IMR-90 (cell line): Measurements from ENCODE around the gene PRRC2B. TPM values are rescaled to one million over a fixed set of nuclear protein-coding genes. Genes with fewer than 3 reads are reported as not detected.
A peak's percentile ranks its signal among the peaks of the same experiment; 100 is the strongest.

Experiments
- ATAC-seq: fragments of 200-7000 bp; cut with Tn5 transposase; 2 replicates; pipeline ENCODE4 v1.9.1; 2020; ENCODE audit warnings: low read depth, mild to moderate bottlenecking, moderate library complexity
- BruUV-seq: library from RNA; stranded (reverse); fragments of 400-500 nt; replicated peaks from 2 replicates; lab custom pipeline; 2021; lab: Mats Ljungman, UMichigan
- CTCF ChIA-PET: fragments of 300-600 bp; formaldehyde crosslinking; extraction: SDS; loops from one replicate; lab custom pipeline; 2021; ENCODE audit warnings: antibody characterized with exemption; lab: Yijun Ruan, JAX
- POLR2A ChIA-PET: fragments of 300-600 bp; sonication (Branson Sonifier 250); formaldehyde crosslinking; loops from one replicate; lab custom pipeline; 2022; ENCODE audit warnings: antibody characterized with exemption; ENCODE audit not compliant: unreplicated experiment; lab: Charles Lee
- DNase-seq: peaks from one replicate; pipeline ENCODE4 v3.0.0; 2013
- H2AFZ ChIP-seq: replicated peaks from 2 replicates; pipeline ENCODE3; 2013; ENCODE audit warnings: low read length, mild to moderate bottlenecking; ENCODE audit not compliant: poor library complexity
- H2AK5ac ChIP-seq: 2 replicates; pipeline ENCODE4 v1.6.1; 2013; ENCODE audit warnings: low read depth, low read length, inconsistent platforms
- H2AK9ac ChIP-seq: replicated peaks from 2 replicates; pipeline ENCODE3; 2013; ENCODE audit warnings: mild to moderate bottlenecking, low read depth, low read length, moderate library complexity; ENCODE audit not compliant: poor library complexity
- H2BK120ac ChIP-seq: 2 replicates; pipeline ENCODE4 v1.6.1; 2013; ENCODE audit warnings: low read depth, low read length, inconsistent platforms
- H2BK15ac ChIP-seq: 3 replicates; pipeline ENCODE4 v1.6.1; 2013; ENCODE audit warnings: low read depth, low read length, inconsistent platforms
- H2BK20ac ChIP-seq: 2 replicates; pipeline ENCODE4 v1.6.1; 2013; ENCODE audit warnings: low read depth, mild to moderate bottlenecking, inconsistent platforms, low read length, moderate library complexity
- H2BK5ac ChIP-seq: 2 replicates; pipeline ENCODE4 v1.6.1; 2013; ENCODE audit warnings: mild to moderate bottlenecking, low read depth, low read length, inconsistent platforms; ENCODE audit not compliant: poor library complexity, severe bottlenecking
- H3K14ac ChIP-seq: replicated peaks from 2 replicates; pipeline ENCODE4 v1.6.1; 2013; ENCODE audit warnings: low read depth, low read length, inconsistent platforms
- H3K18ac ChIP-seq: 2 replicates; pipeline ENCODE4 v1.6.1; 2013; ENCODE audit warnings: low read depth, low read length, control low read depth
- H3K23ac ChIP-seq: 2 replicates; pipeline ENCODE4 v1.6.1; 2013; ENCODE audit warnings: low read depth, low read length, inconsistent platforms
- H3K27ac ChIP-seq: 2 replicates; pipeline ENCODE4 v1.5.1; 2013; ENCODE audit warnings: mild to moderate bottlenecking, control low read depth, low read length; ENCODE audit not compliant: insufficient read depth
- H3K27me3 ChIP-seq: 2 replicates; pipeline ENCODE4 v1.6.1; 2013; ENCODE audit warnings: low read length; ENCODE audit not compliant: control insufficient read depth, insufficient read depth
- H3K36me3 ChIP-seq: 2 replicates; pipeline ENCODE4 v1.6.1; 2013; ENCODE audit warnings: low read length, mixed read lengths; ENCODE audit not compliant: control insufficient read depth, insufficient read depth
- H3K4ac ChIP-seq: 2 replicates; pipeline ENCODE4 v1.6.1; 2013; ENCODE audit warnings: low read depth, low read length, inconsistent platforms
- H3K4me1 ChIP-seq: 2 replicates; pipeline ENCODE4 v1.6.1; 2013; ENCODE audit warnings: low read length, mixed read lengths; ENCODE audit not compliant: control insufficient read depth, insufficient read depth
- H3K4me2 ChIP-seq: 2 replicates; pipeline ENCODE4 v1.6.1; 2013; ENCODE audit warnings: low read depth, mild to moderate bottlenecking, control low read depth, low read length, moderate library complexity
- H3K4me3 ChIP-seq: 2 replicates; pipeline ENCODE4 v1.5.1; 2013; ENCODE audit warnings: low read depth, mild to moderate bottlenecking, control low read depth, low read length, moderate library complexity; ENCODE audit not compliant: insufficient read depth
- H3K56ac ChIP-seq: 2 replicates; pipeline ENCODE4 v1.6.1; 2013; ENCODE audit warnings: low read length, inconsistent platforms; ENCODE audit not compliant: insufficient read depth; ENCODE audit errors: extremely low read depth
- H3K79me1 ChIP-seq, 2 experiments: 2 replicates each; pipeline ENCODE4 v1.6.1; 2013; ENCODE audit warnings: low read length in 2 of 2, inconsistent platforms in 1 of 2, low read depth in 1 of 2
- H3K9ac ChIP-seq: 2 replicates; pipeline ENCODE4 v1.6.1; 2013; ENCODE audit warnings: low read depth, low read length, control low read depth
- H3K9me1 ChIP-seq: 2 replicates; pipeline ENCODE4 v1.6.1; 2013; ENCODE audit warnings: low read length, inconsistent platforms; ENCODE audit not compliant: insufficient read depth
- H3K9me3 ChIP-seq: 2 replicates; pipeline ENCODE4 v1.6.1; 2013; ENCODE audit warnings: low read length; ENCODE audit not compliant: control insufficient read depth, insufficient read depth
- H4K20me1 ChIP-seq: 2 replicates; pipeline ENCODE4 v1.6.1; 2013; ENCODE audit warnings: low read length, inconsistent platforms; ENCODE audit not compliant: insufficient read depth
- H4K5ac ChIP-seq: 2 replicates; pipeline ENCODE4 v1.6.1; 2013; ENCODE audit warnings: mild to moderate bottlenecking, low read depth, low read length, control low read depth
- H4K8ac ChIP-seq, 2 experiments: 2 replicates each; pipeline ENCODE4 v1.6.1; 2013; ENCODE audit warnings: low read depth in 2 of 2, low read length in 2 of 2, control low read depth in 1 of 2, inconsistent platforms in 1 of 2
- H4K91ac ChIP-seq: 2 replicates; pipeline ENCODE4 v1.6.1; 2013; ENCODE audit warnings: low read depth, low read length, inconsistent platforms; ENCODE audit not compliant: insufficient read depth
- BHLHE40 ChIP-seq: fragments of 150-350 bp; IDR thresholded peaks from 2 replicates; pipeline ENCODE4 v1.6.1; 2016; ENCODE audit warnings: mild to moderate bottlenecking, low read depth, low read length
- CHD1 ChIP-seq: IDR thresholded peaks from 2 replicates; pipeline ENCODE4 v1.6.1; 2012; ENCODE audit warnings: low read depth, low read length, improper control_type of control experiment
- CTCF ChIP-seq: conservative IDR thresholded peaks from 2 replicates; pipeline ENCODE4 v1.5.1; 2012; ENCODE audit warnings: mild to moderate bottlenecking, low read depth, low read length, improper control_type of control experiment
- ELK1 ChIP-seq: fragments of 150-350 bp; IDR thresholded peaks from 2 replicates; pipeline ENCODE4 v1.6.1; 2016; ENCODE audit warnings: low read depth, mild to moderate bottlenecking, low read length, moderate library complexity, borderline replicate concordance
- MAFK ChIP-seq: IDR thresholded peaks from 2 replicates; pipeline ENCODE4 v1.6.1; 2012; ENCODE audit warnings: low read depth, low read length, improper control_type of control experiment
- MAZ ChIP-seq: IDR thresholded peaks from 2 replicates; pipeline ENCODE4 v1.6.1; 2012; ENCODE audit warnings: low read depth, mild to moderate bottlenecking, low read length, improper control_type of control experiment, moderate library complexity, borderline replicate concordance
- NFE2L2 ChIP-seq: fragments of 150-350 bp; IDR thresholded peaks from 2 replicates; pipeline ENCODE4 v1.6.1; 2016; ENCODE audit warnings: low read depth, mild to moderate bottlenecking, low read length
- POLR2A ChIP-seq: IDR thresholded peaks from 2 replicates; pipeline ENCODE4 v1.6.1; 2012; ENCODE audit warnings: mild to moderate bottlenecking, low read depth, low read length
- RCOR1 ChIP-seq: IDR thresholded peaks from 2 replicates; pipeline ENCODE4 v1.6.1; 2012; ENCODE audit warnings: mild to moderate bottlenecking, low read length, improper control_type of control experiment; ENCODE audit not compliant: insufficient replicate concordance
- RFX5 ChIP-seq: IDR thresholded peaks from 2 replicates; pipeline ENCODE4 v1.8.0; 2012; ENCODE audit warnings: low read depth, mild to moderate bottlenecking, low read length, moderate library complexity
- WGBS, 2 experiments: methylation state at CpG; one replicate each; pipeline versions ENCODE4 v1.1.5 to v1.1.7; 2013; ENCODE audit warnings: missing lambda C conversion rate in 2 of 2; ENCODE audit not compliant: insufficient read length in 1 of 2; ENCODE audit errors: extremely low coverage in 2 of 2; 5-methylcytosine and 5-hydroxymethylcytosine counted together
- dilution Hi-C: fragments of 300-500 bp; cut with HindIII; formaldehyde crosslinking; loops from one replicate; pipeline ENCODE4 v1.14.3; 2018; ENCODE audit warnings: low sequenced_read_pairs; ENCODE audit not compliant: unreplicated experiment
- in situ Hi-C: fragments of 300-500 bp; cut with MboI; formaldehyde crosslinking; loops from 3 replicates; pipeline ENCODE4 v1.14.3; 2019; ENCODE audit warnings: low sequenced_read_pairs, inconsistent platforms, mixed read lengths
- intact Hi-C: fragments of 100-400 bp; cut with micrococcal nuclease; formaldehyde crosslinking; loops from 2 replicates; pipeline ENCODE4 v1.10.0; 2022
- polyA plus RNA-seq, 3 experiments: library from polyadenylated mRNA; depleted of rRNA; stranded (reverse); fragments of >200 nt; gene quantifications; 2 replicates each; pipeline ENCODE4 v1.2.3, GENCODE V29; 2012; ENCODE audit warnings: low replicate concordance in 1 of 3
- total RNA-seq: library from RNA; depleted of rRNA; stranded (reverse); fragments of >200 nt; gene quantifications from 2 replicates; pipeline ENCODE4 v1.2.3, GENCODE V29; 2012

PRRC2B gene
- total and polyA plus RNA-seq, 2 of the 4 experiments (the other 2 are of a cell fraction) = 19.4 to 39.1 TPM

- H2AK9ac ChIP-seq = no peak overlapping the region
- H3K9me1 ChIP-seq = no peaks in the 10 kb centered on the region
- H4K8ac ChIP-seq = no peak overlapping the region
- no peak overlapping the region for H2AFZ ChIP-seq
- no peak overlapping the region for H3K23ac ChIP-seq
- POLR2A ChIA-PET = no interaction called here
- no peaks in the 10 kb centered on the region for H3K9me3 ChIP-seq
- no peak overlapping the region for H3K9ac ChIP-seq
- no peak overlapping the region for H2BK5ac ChIP-seq
- WGBS, 2 experiments = 97% methylated on average over 29 of the region's 46 CpGs; no CpG with 5 or more reads in 1 of the 2 experiments
- peaks cover 33 to 41% of the 10 kb centered on the region in 2 experiments for H3K79me1 ChIP-seq
- DNase-seq (no peak), ATAC-seq (no peak)
- H3K4me2 ChIP-seq = no peak overlapping the region
- TF ChIP-seq CHD1 (no peak), MAZ (no peak), RFX5 (no peak), NFE2L2 (no peak), CTCF (no peak), ELK1 (no peak), RCOR1 (no peak), BHLHE40 (no peak), MAFK (no peak), POLR2A (no peak)
- no peak overlapping the region for H4K5ac ChIP-seq
- H2BK120ac ChIP-seq = no peak overlapping the region
- H2BK15ac ChIP-seq = no peak overlapping the region
- intact Hi-C loops (loop anchor here (5.0 to 10.0 kb wide), 2 partner anchors 78 to 331 kb away; no protein-coding TSS in a partner anchor), in situ Hi-C loops (no loop called here), dilution Hi-C loops (no loop called here)
- no peak overlapping the region for H2AK5ac ChIP-seq
- H3K18ac ChIP-seq = no peak overlapping the region
- no peaks in the 10 kb centered on the region for H3K4me1 ChIP-seq
- H4K91ac ChIP-seq = no peak overlapping the region
- no peaks in the 10 kb centered on the region for H3K27me3 ChIP-seq
- no peak overlapping the region for H3K56ac ChIP-seq
- H3K36me3 ChIP-seq = peaks cover 80% of the 10 kb centered on the region
- CTCF ChIA-PET = no interaction called here
- H3K14ac ChIP-seq = no peak overlapping the region
- H4K20me1 ChIP-seq = peaks cover 69% of the 10 kb centered on the region
- no peak overlapping the region for H3K4me3 ChIP-seq
- no peak overlapping the region for H3K27ac ChIP-seq
- no peak overlapping the region for H2BK20ac ChIP-seq
- H3K4ac ChIP-seq = no peak overlapping the region
- BruUV-seq = TSS peak; percentile 78
Measured at GRCh38 chr9:131475111-131475955, 81.4 kb downstream of the PRRC2B start.
